ENCODE results near the gene BABAM2. TPM values are rescaled to one million over a fixed set of nuclear protein-coding genes. Genes with fewer than 3 reads are reported as not detected.

Gene BABAM2
- total and polyA plus RNA-seq, 4 donors = 28.1 to 40.4 (median 37.0) TPM

GRCh38 chr2:28270456-28271152 is 380.1 kb downstream of the BABAM2 start:
- no peaks in the 10 kb centered on the region for H3K4me1 ChIP-seq (ENCODE audit: control insufficient read depth, insufficient read depth, low read length)
- no peak for DNase-seq (ENCODE audit: low read depth in 4 of 6, low spot score in 6 of 6)
- H3K36me3 ChIP-seq (ENCODE audit: control insufficient read depth, insufficient read depth, low read length) = no peaks in the 10 kb centered on the region
- no peak overlapping the region for H3K27ac ChIP-seq (ENCODE audit: low read depth, low read length)
- H3K9me3 ChIP-seq (ENCODE audit: control insufficient read depth, insufficient read depth, low read length) = no peaks in the 10 kb centered on the region
- H3K4me3 ChIP-seq (ENCODE audit: low read depth, low read length) = no peak overlapping the region
- 76% methylated on average over 3 of the region's 6 CpGs for WGBS (ENCODE audit: insufficient coverage)
- H3K27me3 ChIP-seq (ENCODE audit: control insufficient read depth, insufficient read depth, low read length) = no peaks in the 10 kb centered on the region

GRCh38 chr2:28271231-28271918 is 380.8 kb downstream of the BABAM2 start:
- no peaks in the 10 kb centered on the region for H3K27me3 ChIP-seq (ENCODE audit: control insufficient read depth, insufficient read depth, low read length)
- no peaks in the 10 kb centered on the region for H3K36me3 ChIP-seq (ENCODE audit: control insufficient read depth, insufficient read depth, low read length)
- no peak for DNase-seq (ENCODE audit: low read depth in 4 of 6, low spot score in 6 of 6)
- H3K4me3 ChIP-seq (ENCODE audit: low read depth, low read length) = no peak overlapping the region
- H3K4me1 ChIP-seq (ENCODE audit: control insufficient read depth, insufficient read depth, low read length) = no peaks in the 10 kb centered on the region
- H3K9me3 ChIP-seq (ENCODE audit: control insufficient read depth, insufficient read depth, low read length) = no peaks in the 10 kb centered on the region
- WGBS (ENCODE audit: insufficient coverage) = 70% methylated on average over 1 of the region's 3 CpGs
- no peak overlapping the region for H3K27ac ChIP-seq (ENCODE audit: low read depth, low read length)

GRCh38 chr2:28271919-28272250 is 381.4 kb downstream of the BABAM2 start:
- H3K36me3 ChIP-seq (ENCODE audit: control insufficient read depth, insufficient read depth, low read length) = peaks cover 2% of the 10 kb centered on the region
- H3K4me3 ChIP-seq (ENCODE audit: low read depth, low read length) = no peak overlapping the region
- no peaks in the 10 kb centered on the region for H3K27me3 ChIP-seq (ENCODE audit: control insufficient read depth, insufficient read depth, low read length)
- H3K9me3 ChIP-seq (ENCODE audit: control insufficient read depth, insufficient read depth, low read length) = no peaks in the 10 kb centered on the region
- DNase-seq (ENCODE audit: low read depth in 4 of 6, low spot score in 6 of 6) = no peak
- H3K4me1 ChIP-seq (ENCODE audit: control insufficient read depth, insufficient read depth, low read length) = no peaks in the 10 kb centered on the region
- no peak overlapping the region for H3K27ac ChIP-seq (ENCODE audit: low read depth, low read length)

GRCh38 chr2:28273751-28274150 is 383.2 kb downstream of the BABAM2 start:
- no peaks in the 10 kb centered on the region for H3K27me3 ChIP-seq (ENCODE audit: control insufficient read depth, insufficient read depth, low read length)
- no peaks in the 10 kb centered on the region for H3K4me1 ChIP-seq (ENCODE audit: control insufficient read depth, insufficient read depth, low read length)
- H3K9me3 ChIP-seq (ENCODE audit: control insufficient read depth, insufficient read depth, low read length) = no peaks in the 10 kb centered on the region
- no peak overlapping the region for H3K27ac ChIP-seq (ENCODE audit: low read depth, low read length)
- WGBS (ENCODE audit: insufficient coverage) = 98% methylated on average over 5 of the region's 6 CpGs
- peaks cover 4% of the 10 kb centered on the region for H3K36me3 ChIP-seq (ENCODE audit: control insufficient read depth, insufficient read depth, low read length)
- no peak overlapping the region for H3K4me3 ChIP-seq (ENCODE audit: low read depth, low read length)
- DNase-seq (ENCODE audit: low read depth in 4 of 6, low spot score in 6 of 6) = no peak

GRCh38 chr2:28274911-28275685 is 384.6 kb downstream of the BABAM2 start:
- H3K27ac ChIP-seq (ENCODE audit: low read depth, low read length) = no peak overlapping the region
- WGBS (ENCODE audit: insufficient coverage) = 49% methylated on average over 3 of the region's 11 CpGs
- DNase-seq (ENCODE audit: low read depth in 4 of 6, low spot score in 6 of 6) = no peak

GRCh38 chr2:28276076-28276618 is 385.6 kb downstream of the BABAM2 start:
- 93% methylated on average over 9 of the region's 11 CpGs for WGBS (ENCODE audit: insufficient coverage)

More at GRCh38 chr2:28274911-28275685, 384.6 kb downstream of the BABAM2 start:
- H3K27me3 ChIP-seq (ENCODE audit: control insufficient read depth, insufficient read depth, low read length) = no peaks in the 10 kb centered on the region
- no peak overlapping the region for H3K4me3 ChIP-seq (ENCODE audit: low read depth, low read length)
- no peaks in the 10 kb centered on the region for H3K4me1 ChIP-seq (ENCODE audit: control insufficient read depth, insufficient read depth, low read length)
- H3K9me3 ChIP-seq (ENCODE audit: control insufficient read depth, insufficient read depth, low read length) = no peaks in the 10 kb centered on the region
- H3K36me3 ChIP-seq (ENCODE audit: control insufficient read depth, insufficient read depth, low read length) = peaks cover 4% of the 10 kb centered on the region

GRCh38 chr2:28276807-28277206 is 386.3 kb downstream of the BABAM2 start:
- 88% methylated on average over 8 of the region's 9 CpGs for WGBS (ENCODE audit: insufficient coverage)
- DNase-seq (ENCODE audit: low read depth in 4 of 6, low spot score in 6 of 6) = no peak
- H3K4me3 ChIP-seq (ENCODE audit: low read depth, low read length) = no peak overlapping the region
- H3K36me3 ChIP-seq (ENCODE audit: control insufficient read depth, insufficient read depth, low read length) = peaks cover 4% of the 10 kb centered on the region
- no peaks in the 10 kb centered on the region for H3K9me3 ChIP-seq (ENCODE audit: control insufficient read depth, insufficient read depth, low read length)
- no peaks in the 10 kb centered on the region for H3K27me3 ChIP-seq (ENCODE audit: control insufficient read depth, insufficient read depth, low read length)
- H3K4me1 ChIP-seq (ENCODE audit: control insufficient read depth, insufficient read depth, low read length) = no peaks in the 10 kb centered on the region
- no peak overlapping the region for H3K27ac ChIP-seq (ENCODE audit: low read depth, low read length)

More at GRCh38 chr2:28276076-28276618, 385.6 kb downstream of the BABAM2 start:
- no peak for DNase-seq (ENCODE audit: low read depth in 4 of 6, low spot score in 6 of 6)
- no peaks in the 10 kb centered on the region for H3K27me3 ChIP-seq (ENCODE audit: control insufficient read depth, insufficient read depth, low read length)
- H3K27ac ChIP-seq (ENCODE audit: low read depth, low read length) = no peak overlapping the region
- no peaks in the 10 kb centered on the region for H3K9me3 ChIP-seq (ENCODE audit: control insufficient read depth, insufficient read depth, low read length)
- no peak overlapping the region for H3K4me3 ChIP-seq (ENCODE audit: low read depth, low read length)
- H3K4me1 ChIP-seq (ENCODE audit: control insufficient read depth, insufficient read depth, low read length) = no peaks in the 10 kb centered on the region
- H3K36me3 ChIP-seq (ENCODE audit: control insufficient read depth, insufficient read depth, low read length) = peaks cover 4% of the 10 kb centered on the region

- H3K36me3 ChIP-seq (ENCODE audit: control insufficient read depth, insufficient read depth, low read length) = peaks cover 4% of the 10 kb centered on the region
- H3K27me3 ChIP-seq (ENCODE audit: control insufficient read depth, insufficient read depth, low read length) = no peaks in the 10 kb centered on the region
- WGBS (ENCODE audit: insufficient coverage) = 100% methylated on average over 2 of the region's 7 CpGs
- no peaks in the 10 kb centered on the region for H3K9me3 ChIP-seq (ENCODE audit: control insufficient read depth, insufficient read depth, low read length)
- H3K4me1 ChIP-seq (ENCODE audit: control insufficient read depth, insufficient read depth, low read length) = no peaks in the 10 kb centered on the region
- H3K27ac ChIP-seq (ENCODE audit: low read depth, low read length) = no peak overlapping the region
- no peak for DNase-seq (ENCODE audit: low read depth in 4 of 6, low spot score in 6 of 6)
- H3K4me3 ChIP-seq (ENCODE audit: low read depth, low read length) = no peak overlapping the region
Observed at GRCh38 chr2:28277466-28277865, 386.9 kb downstream of the BABAM2 start.

- H3K27ac ChIP-seq (ENCODE audit: low read depth, low read length) = no peak overlapping the region
- 90% methylated on average over 2 of the region's 4 CpGs for WGBS (ENCODE audit: insufficient coverage)
- no peak for DNase-seq (ENCODE audit: low read depth in 4 of 6, low spot score in 6 of 6)
- no peaks in the 10 kb centered on the region for H3K9me3 ChIP-seq (ENCODE audit: control insufficient read depth, insufficient read depth, low read length)
- no peaks in the 10 kb centered on the region for H3K4me1 ChIP-seq (ENCODE audit: control insufficient read depth, insufficient read depth, low read length)
- H3K36me3 ChIP-seq (ENCODE audit: control insufficient read depth, insufficient read depth, low read length) = peaks cover 4% of the 10 kb centered on the region
- no peak overlapping the region for H3K4me3 ChIP-seq (ENCODE audit: low read depth, low read length)
- no peaks in the 10 kb centered on the region for H3K27me3 ChIP-seq (ENCODE audit: control insufficient read depth, insufficient read depth, low read length)
Observed at GRCh38 chr2:28279371-28279770, 388.8 kb downstream of the BABAM2 start.
